ENCODE data around the gene FAM9B. TPM values are rescaled to one million over a fixed set of nuclear protein-coding genes. Genes with fewer than 3 reads are reported as not detected.

The FAM9B gene
- total RNA-seq, 1 experiment from 2014 or later: not detected

DNA sequence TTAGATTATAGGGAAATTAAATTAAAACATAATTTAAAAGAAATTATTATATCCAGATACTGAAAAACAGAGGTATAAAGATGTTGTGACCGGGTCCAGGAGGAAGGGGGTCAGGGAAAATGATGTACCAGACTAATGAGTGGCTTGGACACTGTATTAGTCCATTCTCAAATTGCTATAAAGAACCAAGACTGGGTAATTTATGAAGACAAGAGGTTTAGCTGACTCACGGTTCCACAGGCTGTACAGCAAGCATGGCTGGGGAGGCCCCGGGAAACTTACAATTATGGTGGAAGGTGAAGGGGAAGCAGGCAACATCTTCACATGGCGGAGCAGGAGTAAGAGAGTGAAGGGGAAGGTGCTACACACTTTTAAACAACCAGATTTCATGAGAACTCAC is 3.4 kb upstream of the FAM9B start:
- no peaks in the 10 kb centered on the region for H3K36me3 ChIP-seq (ENCODE audit: control insufficient read depth, insufficient read depth, low read length)
- DNase-seq (ENCODE audit: low read depth, low spot score): no peak
- TF ChIP-seq SIN3A (IDR thresholded peaks at IDR 0.05; ENCODE audit: borderline replicate concordance, insufficient read depth, low read depth, low read length) (no peak), TCF7L2 (IDR thresholded peaks at IDR 0.05; ENCODE audit: low read depth, low read length) (no peak), POLR2AphosphoS5 (IDR thresholded peaks at IDR 0.05; ENCODE audit: low read depth, low read length) (no peak)
- TF ChIP-seq, protein P1, sequence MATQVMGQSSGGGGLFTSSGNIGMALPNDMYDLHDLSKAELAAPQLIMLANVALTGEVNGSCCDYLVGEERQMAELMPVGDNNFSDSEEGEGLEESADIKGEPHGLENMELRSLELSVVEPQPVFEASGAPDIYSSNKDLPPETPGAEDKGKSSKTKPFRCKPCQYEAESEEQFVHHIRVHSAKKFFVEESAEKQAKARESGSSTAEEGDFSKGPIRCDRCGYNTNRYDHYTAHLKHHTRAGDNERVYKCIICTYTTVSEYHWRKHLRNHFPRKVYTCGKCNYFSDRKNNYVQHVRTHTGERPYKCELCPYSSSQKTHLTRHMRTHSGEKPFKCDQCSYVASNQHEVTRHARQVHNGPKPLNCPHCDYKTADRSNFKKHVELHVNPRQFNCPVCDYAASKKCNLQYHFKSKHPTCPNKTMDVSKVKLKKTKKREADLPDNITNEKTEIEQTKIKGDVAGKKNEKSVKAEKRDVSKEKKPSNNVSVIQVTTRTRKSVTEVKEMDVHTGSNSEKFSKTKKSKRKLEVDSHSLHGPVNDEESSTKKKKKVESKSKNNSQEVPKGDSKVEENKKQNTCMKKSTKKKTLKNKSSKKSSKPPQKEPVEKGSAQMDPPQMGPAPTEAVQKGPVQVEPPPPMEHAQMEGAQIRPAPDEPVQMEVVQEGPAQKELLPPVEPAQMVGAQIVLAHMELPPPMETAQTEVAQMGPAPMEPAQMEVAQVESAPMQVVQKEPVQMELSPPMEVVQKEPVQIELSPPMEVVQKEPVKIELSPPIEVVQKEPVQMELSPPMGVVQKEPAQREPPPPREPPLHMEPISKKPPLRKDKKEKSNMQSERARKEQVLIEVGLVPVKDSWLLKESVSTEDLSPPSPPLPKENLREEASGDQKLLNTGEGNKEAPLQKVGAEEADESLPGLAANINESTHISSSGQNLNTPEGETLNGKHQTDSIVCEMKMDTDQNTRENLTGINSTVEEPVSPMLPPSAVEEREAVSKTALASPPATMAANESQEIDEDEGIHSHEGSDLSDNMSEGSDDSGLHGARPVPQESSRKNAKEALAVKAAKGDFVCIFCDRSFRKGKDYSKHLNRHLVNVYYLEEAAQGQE (IDR thresholded peaks at IDR 0.05; ENCODE audit: insufficient read depth in 1 of 2, low read depth in 2 of 2, low read length in 1 of 2): no peak
- TF ChIP-seq, protein P2, sequence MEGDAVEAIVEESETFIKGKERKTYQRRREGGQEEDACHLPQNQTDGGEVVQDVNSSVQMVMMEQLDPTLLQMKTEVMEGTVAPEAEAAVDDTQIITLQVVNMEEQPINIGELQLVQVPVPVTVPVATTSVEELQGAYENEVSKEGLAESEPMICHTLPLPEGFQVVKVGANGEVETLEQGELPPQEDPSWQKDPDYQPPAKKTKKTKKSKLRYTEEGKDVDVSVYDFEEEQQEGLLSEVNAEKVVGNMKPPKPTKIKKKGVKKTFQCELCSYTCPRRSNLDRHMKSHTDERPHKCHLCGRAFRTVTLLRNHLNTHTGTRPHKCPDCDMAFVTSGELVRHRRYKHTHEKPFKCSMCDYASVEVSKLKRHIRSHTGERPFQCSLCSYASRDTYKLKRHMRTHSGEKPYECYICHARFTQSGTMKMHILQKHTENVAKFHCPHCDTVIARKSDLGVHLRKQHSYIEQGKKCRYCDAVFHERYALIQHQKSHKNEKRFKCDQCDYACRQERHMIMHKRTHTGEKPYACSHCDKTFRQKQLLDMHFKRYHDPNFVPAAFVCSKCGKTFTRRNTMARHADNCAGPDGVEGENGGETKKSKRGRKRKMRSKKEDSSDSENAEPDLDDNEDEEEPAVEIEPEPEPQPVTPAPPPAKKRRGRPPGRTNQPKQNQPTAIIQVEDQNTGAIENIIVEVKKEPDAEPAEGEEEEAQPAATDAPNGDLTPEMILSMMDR (IDR thresholded peaks at IDR 0.05): no peak

DNA sequence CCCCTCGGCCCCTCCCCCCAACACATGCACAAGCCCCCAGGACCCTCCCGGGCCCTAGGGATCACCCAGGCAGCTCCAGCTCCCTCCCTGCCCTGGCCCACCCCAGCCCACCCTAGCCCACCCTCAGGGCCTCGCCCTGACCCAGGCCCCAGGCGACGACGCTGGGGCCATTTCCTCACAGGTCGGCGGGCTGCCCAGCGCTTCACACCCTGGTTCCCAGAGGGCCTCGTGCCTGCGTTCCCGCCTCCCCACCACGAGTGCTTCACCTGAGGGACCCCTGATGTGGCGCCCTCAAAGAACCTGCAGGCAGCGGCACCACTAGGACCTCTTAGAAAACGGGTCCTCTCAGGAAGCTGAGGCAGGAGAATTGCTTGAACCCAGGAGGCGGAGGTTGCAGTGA is 341 bp downstream of the FAM9B start:
- in situ Hi-C loops (cut with HindIII; ENCODE audit: low pct_unique_long_range_greater_than_20kb, low sequenced_read_pairs): no loop called here
- Histone ChIP-seq H3K27ac (ENCODE audit: low read length) (no peak overlapping the region), H3K36me3 (ENCODE audit: control insufficient read depth, insufficient read depth, low read length) (no peaks in the 10 kb centered on the region), H3K4me3 (ENCODE audit: low read depth in 2 of 2, low read length in 2 of 2) (no peak overlapping the region), H3K4me1 (ENCODE audit: control insufficient read depth, insufficient read depth, low read length) (no peaks in the 10 kb centered on the region), H3K27me3 (ENCODE audit: control insufficient read depth, insufficient read depth, low read length) (no peaks in the 10 kb centered on the region), H3K9me3 (ENCODE audit: control insufficient read depth, insufficient read depth, low read depth, low read length) (no peaks in the 10 kb centered on the region)
- ChIA-PET CTCF (no interaction called here), POLR2A (no interaction called here)
- no TSS peak for BruUV-seq (replicated peaks)
- DNase-seq (ENCODE audit: low read depth, low spot score): no peak
- ATAC-seq: no peak
- intact Hi-C loops (cut with micrococcal nuclease; ENCODE audit: unreplicated experiment): no loop called here
- TF ChIP-seq, protein P1 (IDR thresholded peaks at IDR 0.05; ENCODE audit: insufficient read depth in 1 of 2, low read depth in 2 of 2, low read length in 1 of 2): no peak
- TF ChIP-seq, protein P2 (IDR thresholded peaks at IDR 0.05): no peak
- no peak for TF ChIP-seq TCF7L2 (IDR thresholded peaks at IDR 0.05; ENCODE audit: low read depth, low read length)
- no peak for TF ChIP-seq SIN3A (IDR thresholded peaks at IDR 0.05; ENCODE audit: borderline replicate concordance, insufficient read depth, low read depth, low read length)
- no peak for TF ChIP-seq POLR2AphosphoS5 (IDR thresholded peaks at IDR 0.05; ENCODE audit: low read depth, low read length)

More for the DNA sequence above, 3.4 kb upstream of the FAM9B start:
- no peaks in the 10 kb centered on the region for H3K9me3 ChIP-seq (ENCODE audit: control insufficient read depth, insufficient read depth, low read depth, low read length)
- ChIA-PET CTCF (no interaction called here), POLR2A (no interaction called here)
- in situ Hi-C loops (cut with HindIII; ENCODE audit: low pct_unique_long_range_greater_than_20kb, low sequenced_read_pairs): no loop called here
- H3K4me3 ChIP-seq (ENCODE audit: low read depth in 2 of 2, low read length in 2 of 2): no peak overlapping the region
- BruUV-seq (replicated peaks): no TSS peak
- no peak overlapping the region for H3K27ac ChIP-seq (ENCODE audit: low read length)
- no peak for ATAC-seq
- no peaks in the 10 kb centered on the region for H3K27me3 ChIP-seq (ENCODE audit: control insufficient read depth, insufficient read depth, low read length)
- no peaks in the 10 kb centered on the region for H3K4me1 ChIP-seq (ENCODE audit: control insufficient read depth, insufficient read depth, low read length)
- intact Hi-C loops (cut with micrococcal nuclease; ENCODE audit: unreplicated experiment): no loop called here

All from Panc1 (cell line).